HG03432 (cell line): ENCODE measurements around the gene DCLK2.
A peak's percentile ranks its signal among the peaks of the same experiment; 100 is the strongest.

Experiments
- ATAC-seq: cut with Tn5 transposase; IDR thresholded peaks from one replicate; pipeline ENCODE4 v1.9.1; 2021; ENCODE audit warnings: mild to moderate bottlenecking, moderate library complexity; ENCODE audit not compliant: unreplicated experiment

Gene DCLK2

DNA sequence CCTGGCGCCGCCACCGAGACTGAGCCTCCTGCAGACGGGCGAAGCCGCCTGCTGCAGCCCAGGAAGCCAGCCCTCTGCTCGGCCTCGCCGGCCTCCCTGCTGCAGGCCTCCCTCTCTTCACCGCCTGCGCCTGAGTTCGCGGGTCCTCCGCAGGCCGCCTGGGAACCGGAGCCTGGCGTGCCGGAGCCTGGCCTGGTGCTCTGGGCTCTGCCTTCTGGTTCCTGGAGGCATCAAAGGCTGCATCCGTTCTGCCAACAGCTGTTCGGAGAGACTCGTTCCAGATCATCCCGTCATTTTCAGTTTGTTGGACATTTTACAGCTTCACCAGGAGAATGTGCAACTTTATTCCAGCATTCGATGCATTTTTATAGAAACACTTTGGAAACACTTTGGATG, 178.0 kb downstream of the DCLK2 start:
- no peak for ATAC-seq

DNA sequence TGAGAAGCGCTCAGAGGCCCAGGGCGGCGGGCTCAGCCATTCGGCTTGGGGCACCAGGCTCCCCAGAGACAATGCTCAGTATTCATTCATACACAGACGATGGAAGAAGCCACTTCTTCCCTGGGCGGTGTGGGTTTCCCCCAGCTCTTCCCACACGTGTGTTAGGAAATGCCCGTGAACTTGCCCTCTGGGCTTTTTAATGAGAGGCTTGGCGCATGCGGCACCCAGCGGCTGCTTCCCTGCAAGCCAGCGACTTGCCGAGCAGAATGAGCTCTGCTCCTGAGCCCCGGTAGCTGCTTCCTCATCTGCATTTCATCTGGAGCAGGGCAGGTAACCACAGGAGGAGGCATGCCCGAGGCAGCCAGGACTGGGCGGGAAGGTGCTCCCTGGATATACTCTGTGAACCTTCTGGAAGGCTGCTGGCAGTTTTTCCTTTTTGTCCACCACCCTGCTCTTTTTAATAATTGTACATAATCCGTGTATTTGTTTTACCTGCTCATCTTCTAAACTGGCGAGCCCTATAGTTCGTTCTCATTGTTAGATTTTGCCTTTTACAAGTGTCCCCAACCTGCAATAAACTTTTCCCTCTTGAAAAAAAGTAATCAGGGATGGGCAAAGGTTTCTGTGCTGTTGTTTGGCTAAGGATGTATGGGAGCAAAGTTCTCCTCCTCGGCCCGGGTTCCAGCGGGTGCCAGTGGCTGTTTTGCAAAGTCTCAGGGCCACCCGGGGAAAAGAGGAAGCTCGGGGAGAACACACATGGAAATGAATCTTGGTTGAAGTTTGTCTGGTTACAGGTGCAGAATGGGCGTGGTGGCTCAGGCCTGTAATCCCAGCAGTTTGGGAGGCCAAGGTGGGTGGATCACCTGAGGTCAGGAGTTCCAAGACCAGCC, 178.8 kb downstream of the DCLK2 start:
- no peak for ATAC-seq

DNA sequence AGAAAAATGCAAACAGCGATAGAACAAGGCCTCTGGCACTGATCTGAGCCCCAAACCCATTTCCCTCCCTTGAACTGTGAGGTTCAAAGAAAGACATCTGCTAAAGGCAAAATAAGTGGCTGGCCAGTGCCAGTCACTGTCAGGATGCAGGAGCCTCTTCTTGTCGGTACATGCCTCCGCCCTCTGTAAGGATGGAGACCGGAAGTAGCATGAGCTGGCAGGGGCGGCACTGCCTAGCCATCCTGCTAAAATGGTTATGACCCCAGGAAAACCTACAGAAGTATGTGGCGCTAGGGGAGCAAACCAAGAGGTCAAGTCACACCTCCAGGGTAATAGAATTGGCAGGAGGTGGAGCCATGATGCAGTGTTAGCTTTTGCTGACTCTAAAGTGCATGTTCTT, 180.3 kb downstream of the DCLK2 start:
- ATAC-seq: no peak

DNA sequence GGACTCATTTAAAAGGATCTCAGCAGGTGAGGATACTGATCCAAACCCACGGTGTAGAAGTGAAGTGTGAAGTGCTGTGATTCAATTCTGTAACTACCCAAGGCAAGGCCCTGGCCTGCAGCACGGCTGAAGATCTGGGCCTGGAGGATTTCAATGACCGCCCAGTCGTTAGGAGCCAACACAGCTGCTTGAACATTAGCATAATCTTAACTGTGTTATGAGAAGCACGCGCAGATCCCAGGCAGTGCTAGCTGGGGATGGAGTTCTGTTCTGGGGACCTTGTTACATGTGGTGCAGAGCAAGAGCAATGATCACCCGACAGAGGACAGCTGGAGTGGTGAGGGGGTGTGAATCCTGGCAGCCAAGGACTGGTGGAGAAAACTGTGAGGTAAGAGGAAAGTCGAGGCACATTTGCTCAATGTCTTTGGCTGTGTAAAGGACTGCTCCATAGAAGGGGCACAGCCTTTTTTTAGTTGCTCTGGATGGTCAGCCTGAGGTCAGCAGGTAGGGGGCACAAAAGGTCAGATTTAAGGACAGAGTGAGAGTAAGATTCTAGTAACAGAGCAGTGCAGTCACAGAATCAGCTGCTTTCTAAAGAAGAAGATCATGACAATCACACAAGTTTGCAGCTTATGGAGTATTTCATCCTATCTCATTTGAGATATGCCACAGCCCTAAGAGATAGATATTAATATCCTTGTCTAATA, 181.8 kb downstream of the DCLK2 start:
- ATAC-seq: no peak

DNA sequence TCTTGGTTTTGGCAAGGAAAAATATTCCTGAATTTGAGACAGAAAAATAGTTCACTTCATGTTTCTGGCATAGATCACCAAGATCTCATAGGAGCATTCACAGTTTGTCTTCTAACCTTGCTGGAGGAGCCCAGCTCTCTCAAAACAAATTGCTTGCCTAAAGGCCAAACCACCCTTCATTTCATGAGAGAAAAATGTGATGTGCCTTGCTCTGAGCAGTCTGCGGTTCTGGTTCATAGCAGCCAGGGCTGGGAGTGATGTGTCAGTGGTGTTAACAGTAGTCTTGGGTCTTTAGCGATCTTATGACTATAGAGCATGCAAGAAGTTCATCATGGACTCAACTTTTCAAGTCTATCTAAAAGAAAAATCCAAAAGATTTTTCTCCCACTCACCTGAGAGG, 183.3 kb downstream of the DCLK2 start:
- ATAC-seq: no peak

- no peak for ATAC-seq
Observed at GRCh38 chr4:150262611-150263010, 184.4 kb downstream of the DCLK2 start.

- no peak for ATAC-seq
Observed at GRCh38 chr4:150264595-150265161, 186.4 kb downstream of the DCLK2 start.

GRCh38 chr4:150265806-150266205, 187.6 kb downstream of the DCLK2 start:
- no peak for ATAC-seq

- ATAC-seq: no peak
Observed at GRCh38 chr4:150268444-150268843, 190.2 kb downstream of the DCLK2 start.

DNA sequence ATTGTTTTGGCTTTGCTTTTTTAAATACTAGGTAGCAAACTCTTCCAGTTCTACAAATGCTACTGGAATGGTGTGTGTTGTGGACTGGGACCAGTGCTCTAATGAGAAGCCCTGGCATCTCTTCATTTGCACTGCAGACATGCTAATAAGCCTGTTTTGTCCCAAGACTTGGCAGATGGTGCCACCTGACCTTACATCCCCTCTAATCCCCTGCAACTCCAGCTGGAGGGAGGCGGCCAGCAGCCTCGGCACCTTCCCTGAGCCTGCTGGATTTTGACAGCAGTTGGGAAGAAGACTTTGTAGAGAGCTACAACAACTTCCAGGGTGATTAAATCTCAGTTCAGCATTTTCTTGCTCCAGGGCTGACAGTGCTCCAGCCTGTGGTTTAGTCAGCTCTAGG, 200.0 kb downstream of the DCLK2 start:
- no peak for ATAC-seq

DNA sequence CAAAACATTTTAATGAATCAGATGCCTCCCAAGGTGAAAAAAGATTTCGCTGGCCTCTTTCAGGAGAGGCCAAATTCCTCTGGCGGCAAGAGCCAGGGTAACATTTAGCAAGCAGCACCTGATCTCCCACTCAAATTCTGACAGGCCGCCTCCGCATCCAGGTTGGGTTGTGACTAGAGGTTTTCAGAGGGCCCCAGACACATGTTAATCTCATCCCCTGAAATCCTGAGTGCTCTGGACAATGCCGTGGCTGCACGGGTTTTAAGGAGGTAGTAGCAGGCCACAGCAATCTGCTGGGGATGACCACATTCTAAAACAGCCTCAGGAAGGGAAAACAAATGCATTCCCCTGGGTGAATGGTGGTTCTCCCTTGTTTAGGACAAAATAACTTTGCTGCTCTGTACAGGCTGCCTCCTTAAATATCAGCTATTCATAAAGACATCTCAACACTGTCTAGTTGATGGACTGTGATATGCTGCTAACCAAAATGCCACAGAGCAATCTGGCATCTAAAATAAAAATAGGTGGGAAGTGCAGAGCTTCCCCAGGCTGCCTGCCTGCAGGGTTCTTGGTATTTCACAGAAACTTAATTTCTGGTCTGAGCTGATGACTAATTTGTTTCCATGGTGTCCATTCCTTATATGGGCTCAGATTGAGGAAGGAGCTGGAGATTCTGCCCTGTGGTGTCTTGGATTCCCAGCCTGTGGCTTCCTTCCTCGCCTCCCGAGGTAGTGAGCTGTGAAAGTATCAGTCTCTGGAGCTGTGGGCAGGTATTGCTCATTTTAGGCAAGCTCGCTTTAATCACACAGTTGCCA, 202.0 kb downstream of the DCLK2 start:
- ATAC-seq: no peak

DNA sequence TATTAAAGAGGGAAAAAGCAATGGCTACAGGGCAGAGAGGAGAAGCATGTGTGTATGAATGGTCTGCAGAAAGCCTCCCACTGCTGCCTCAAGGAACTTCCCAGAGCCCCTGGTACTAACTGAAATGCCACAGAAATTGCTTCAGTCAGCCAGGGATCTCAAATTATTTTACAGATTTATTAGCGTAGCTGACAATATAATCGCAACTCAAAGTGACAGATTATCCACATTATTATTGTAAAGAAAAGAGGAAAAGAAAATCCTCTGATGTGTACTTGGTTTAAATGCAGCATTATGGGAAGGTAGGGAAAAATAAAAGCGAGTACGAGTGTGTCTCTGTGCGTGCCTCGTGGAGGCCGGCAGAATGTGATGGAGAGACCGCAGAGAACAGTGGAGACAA, 202.7 kb downstream of the DCLK2 start:
- no peak for ATAC-seq

DNA sequence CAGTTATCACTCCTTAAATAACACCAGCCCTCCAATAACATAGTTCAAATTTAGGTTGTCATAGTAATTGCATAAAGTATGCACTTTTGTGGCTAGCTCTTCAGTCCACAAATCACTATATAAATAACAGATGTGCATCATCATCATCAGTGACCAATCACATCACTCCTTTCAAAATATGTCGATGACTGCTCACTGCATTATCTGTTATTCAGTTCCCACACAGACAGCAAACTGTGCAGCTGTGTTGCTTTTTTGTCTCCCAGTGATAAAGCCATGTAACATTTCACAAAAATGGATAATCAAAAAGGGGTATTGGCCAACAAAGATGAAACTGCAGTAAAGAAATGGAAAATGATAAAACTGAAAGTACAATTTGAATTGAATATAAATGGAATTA, 205.4 kb downstream of the DCLK2 start:
- ATAC-seq: no peak

GRCh38 chr4:150286656-150287055, 208.4 kb downstream of the DCLK2 start:
- ATAC-seq: no peak

DNA sequence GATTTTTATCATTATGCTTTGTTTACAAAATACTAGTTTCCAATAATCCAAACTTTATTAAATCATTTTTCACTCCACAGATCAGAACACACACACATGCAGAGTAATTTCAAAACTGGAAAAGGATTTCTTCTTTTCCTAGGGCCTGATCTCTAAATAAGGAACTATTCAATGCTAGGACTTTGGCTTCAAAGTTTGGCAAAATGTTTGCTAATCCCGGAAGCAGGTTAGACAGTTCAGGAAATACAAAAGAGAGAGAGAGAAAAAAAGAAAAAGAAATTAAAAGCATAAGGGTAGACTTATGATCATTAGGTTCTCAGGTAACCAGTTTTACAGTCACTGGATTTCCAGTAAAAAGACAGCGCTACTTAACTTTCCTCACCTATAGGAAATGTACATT, 211.0 kb downstream of the DCLK2 start:
- ATAC-seq: no peak

GRCh38 chr4:150289881-150290280, 211.6 kb downstream of the DCLK2 start:
- no peak for ATAC-seq

GRCh38 chr4:150297861-150298474, 219.7 kb downstream of the DCLK2 start:
- ATAC-seq: peak; percentile 58

DNA sequence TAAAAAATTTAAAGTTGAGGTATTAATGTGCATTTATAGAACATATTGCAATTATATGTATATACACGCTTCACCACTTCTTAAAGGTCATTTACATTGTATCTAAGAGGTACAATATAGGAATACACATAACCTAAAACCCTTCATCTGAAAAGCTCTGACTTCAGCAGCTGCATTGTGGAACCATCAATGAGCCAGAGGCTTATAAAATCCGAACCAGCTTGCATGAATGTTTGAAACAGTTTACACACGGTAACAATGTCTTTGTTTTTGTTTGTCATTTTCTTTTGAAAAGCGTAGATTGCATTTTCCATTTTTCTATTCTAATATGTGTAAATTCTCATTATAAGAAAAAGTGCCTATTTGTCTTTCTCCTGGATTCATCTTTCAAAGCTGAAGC, 221.6 kb downstream of the DCLK2 start:
- ATAC-seq: no peak

DNA sequence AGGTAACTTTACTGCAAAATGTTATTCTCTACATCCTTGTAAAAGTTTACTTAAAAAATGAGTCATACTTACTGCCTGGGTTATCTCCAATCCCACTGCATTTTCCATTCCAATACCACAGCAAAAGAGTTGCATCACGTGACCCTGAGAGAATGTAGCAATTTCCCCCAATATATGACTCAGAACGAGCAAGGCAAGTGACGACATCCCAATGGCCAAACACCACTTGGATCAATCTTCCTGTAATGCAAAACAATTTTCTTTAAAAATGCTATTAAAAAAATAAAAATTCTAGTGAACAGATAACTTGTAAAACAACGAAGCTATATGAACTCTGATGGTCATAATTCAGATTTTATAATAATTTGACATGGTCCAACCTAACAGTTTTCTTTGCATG, 224.3 kb downstream of the DCLK2 start:
- ATAC-seq: no peak

DNA sequence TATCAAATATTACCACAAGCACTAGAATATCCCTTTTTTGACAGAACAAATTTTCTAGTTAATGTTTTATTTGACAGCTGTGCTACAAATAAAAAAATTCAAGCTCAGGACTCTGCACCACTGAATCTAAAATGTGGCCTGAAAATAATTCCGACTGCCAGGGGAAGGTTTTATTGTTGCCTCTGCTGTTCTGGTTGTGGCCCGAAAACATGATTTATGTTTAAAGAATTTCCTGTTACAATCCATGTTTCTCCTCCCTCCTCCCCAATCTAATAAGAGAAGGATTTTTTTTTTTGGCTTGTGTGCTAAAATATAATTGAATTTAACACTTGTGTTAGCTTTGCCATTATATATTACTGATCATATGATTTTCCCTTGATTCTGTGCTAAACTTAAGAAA, 227.8 kb downstream of the DCLK2 start:
- ATAC-seq: no peak

GRCh38 chr4:150306719-150307118, 228.5 kb downstream of the DCLK2 start:
- no peak for ATAC-seq
